OCI-LY7 (cell line): ENCODE measurements around the gene PAQR6. TPM values are rescaled to one million over a fixed set of nuclear protein-coding genes. Genes with fewer than 3 reads are reported as not detected.
A peak's percentile ranks its signal among the peaks of the same experiment; 100 is the strongest.

Source experiments
- BruUV-seq: library from RNA; stranded (reverse); fragments of 400-500 nt; replicated peaks from 2 replicates; lab custom pipeline; 2021; lab: Mats Ljungman, UMichigan
- CTCF ChIA-PET: fragments of 300-600 bp; sonication (Branson Sonifier 250); formaldehyde crosslinking; loops from one replicate; lab custom pipeline; 2022; ENCODE audit warnings: antibody characterized with exemption; ENCODE audit not compliant: unreplicated experiment; lab: Charles Lee
- POLR2A ChIA-PET: fragments of 300-600 bp; sonication (Branson Sonifier 250); formaldehyde crosslinking; loops from one replicate; lab custom pipeline; 2022; ENCODE audit warnings: antibody characterized with exemption; lab: Charles Lee
- DNase-seq: peaks from one replicate; pipeline ENCODE4 v3.0.0-alpha.2; 2015; ENCODE audit warnings: low spot score
- H2AFZ ChIP-seq: fragments of 200-600 bp; sonication (generic), shearing (Covaris generic); 2 replicates; pipeline ENCODE4 v1.6.1; 2014; ENCODE audit warnings: mild to moderate bottlenecking, antibody characterized with exemption, low read length, moderate library complexity
- H3K27ac ChIP-seq: fragments of 200-600 bp; sonication (generic); 2 replicates; pipeline ENCODE4 v1.5.1; 2014; ENCODE audit warnings: mixed run types, low read depth, mild to moderate bottlenecking, moderate library complexity, low read length, inconsistent platforms; ENCODE audit not compliant: poor library complexity, severe bottlenecking
- H3K36me3 ChIP-seq: fragments of 200-600 bp; sonication (generic); 2 replicates; pipeline ENCODE4 v1.6.1; 2014; ENCODE audit warnings: mild to moderate bottlenecking, antibody characterized with exemption, low read length, moderate library complexity, mixed read lengths; ENCODE audit not compliant: insufficient read depth
- H3K4me1 ChIP-seq: fragments of 200-600 bp; sonication (generic); 2 replicates; pipeline ENCODE4 v1.5.1; 2014; ENCODE audit warnings: mild to moderate bottlenecking, low read length; ENCODE audit not compliant: insufficient read depth, poor library complexity, severe bottlenecking
- H3K4me2 ChIP-seq: fragments of 200-600 bp; sonication (generic); 2 replicates; pipeline ENCODE4 v1.6.1; 2014; ENCODE audit warnings: mild to moderate bottlenecking, low read length
- H3K4me3 ChIP-seq: fragments of 200-600 bp; sonication (generic); 2 replicates; pipeline ENCODE4 v1.5.1; 2014; ENCODE audit warnings: mild to moderate bottlenecking, low read depth, low read length; ENCODE audit not compliant: poor library complexity, severe bottlenecking
- H3K79me2 ChIP-seq: fragments of 200-600 bp; sonication (generic); 2 replicates; pipeline ENCODE4 v1.6.1; 2016; ENCODE audit warnings: low read depth, mild to moderate bottlenecking, low read length, moderate library complexity, mixed read lengths; ENCODE audit not compliant: insufficient read depth
- H3K9me2 ChIP-seq: fragments of 200-600 bp; sonication (generic); 2 replicates; pipeline ENCODE4 v1.6.1; 2016; ENCODE audit warnings: mild to moderate bottlenecking, low read length, mixed read lengths; ENCODE audit not compliant: insufficient read depth
- H3K9me3 ChIP-seq: fragments of 200-600 bp; sonication (generic); 2 replicates; pipeline ENCODE4 v1.6.1; 2014; ENCODE audit warnings: mild to moderate bottlenecking, mixed run types, low read length, mixed read lengths
- H4K20me1 ChIP-seq: fragments of 200-600 bp; sonication (generic); 2 replicates; pipeline ENCODE4 v1.6.1; 2014; ENCODE audit warnings: mild to moderate bottlenecking, antibody characterized with exemption, low read length, moderate library complexity, mixed read lengths; ENCODE audit not compliant: insufficient read depth
- CTCF ChIP-seq: fragments of 200-600 bp; sonication (generic); conservative IDR thresholded peaks from 2 replicates; pipeline ENCODE4 v1.5.1; 2014; ENCODE audit warnings: mild to moderate bottlenecking, antibody characterized with exemption, low read length, moderate library complexity, mixed read lengths
- EZH2phosphoT487 ChIP-seq: fragments of 200-600 bp; sonication (generic); IDR thresholded peaks from 2 replicates; pipeline ENCODE4 v1.6.1; 2018; ENCODE audit warnings: low read depth, borderline replicate concordance, mild to moderate bottlenecking, mixed run types, antibody characterized with exemption, low read length, moderate library complexity, mixed read lengths
- intact Hi-C: fragments of 100-400 bp; cut with micrococcal nuclease; formaldehyde crosslinking; loops from one replicate; pipeline ENCODE4 v1.10.0; 2022; ENCODE audit not compliant: unreplicated experiment
- total RNA-seq, 2 experiments: library from RNA; depleted of rRNA in 1 of 2; stranded (reverse); fragments of >200 nt in 1 of 2; shearing (Covaris generic) in 1 of 2; gene quantifications; 2 replicates each; pipeline ENCODE4 v1.2.3, GENCODE V29; 2014 to 2022

The PAQR6 gene
- total RNA-seq, 2 experiments from 2014 or later, result 4.2 to 15.7 TPM

GRCh38 chr1:156285437-156285836 lies 37.6 kb upstream of the PAQR6 start:
- DNase-seq, result no peak
- peaks cover 20% of the 10 kb centered on the region for H3K79me2 ChIP-seq
- intact Hi-C loops, result no loop called here
- H3K4me3 ChIP-seq, result no peak overlapping the region
- no peak overlapping the region for H3K27ac ChIP-seq
- H3K36me3 ChIP-seq, result peaks cover 3% of the 10 kb centered on the region
- peaks cover 20% of the 10 kb centered on the region for H3K4me1 ChIP-seq
- no peaks in the 10 kb centered on the region for H3K9me3 ChIP-seq
- ChIA-PET CTCF (no interaction called here), POLR2A (no interaction called here)
- H2AFZ ChIP-seq, result no peak overlapping the region
- H3K4me2 ChIP-seq, result no peak overlapping the region
- no TSS peak for BruUV-seq
- no peaks in the 10 kb centered on the region for H3K9me2 ChIP-seq
- TF ChIP-seq EZH2phosphoT487, result no peak
- TF ChIP-seq CTCF, result no peak
- H4K20me1 ChIP-seq, result peaks cover 7% of the 10 kb centered on the region; the same call in 1 of the 2 replicates

- H3K79me2 ChIP-seq, result peaks cover 27% of the 10 kb centered on the region
- DNase-seq, result no peak
- no peaks in the 10 kb centered on the region for H3K9me2 ChIP-seq
- no peak overlapping the region for H3K4me3 ChIP-seq
- ChIA-PET POLR2A (interaction anchor here (0.9 kb wide), 1 partner anchor 13 kb away, joined by 4 read pairs; no protein-coding TSS in a partner anchor), CTCF (no interaction called here)
- peaks cover 24% of the 10 kb centered on the region for H3K4me1 ChIP-seq
- intact Hi-C loops, result no loop called here
- no TSS peak for BruUV-seq
- no peak overlapping the region for H3K27ac ChIP-seq
- no peak for TF ChIP-seq EZH2phosphoT487
- no peak for TF ChIP-seq CTCF
- no peak overlapping the region for H3K4me2 ChIP-seq
- H3K36me3 ChIP-seq, result peaks cover 9% of the 10 kb centered on the region
- H2AFZ ChIP-seq, result no peak overlapping the region
- no peaks in the 10 kb centered on the region for H3K9me3 ChIP-seq
- peaks cover 9% of the 10 kb centered on the region; the same call in 1 of the 2 replicates for H4K20me1 ChIP-seq
Measured at GRCh38 chr1:156284757-156285156, 36.9 kb upstream of the PAQR6 start.

GRCh38 chr1:156284112-156284511 lies 36.3 kb upstream of the PAQR6 start, which contains the start of gene TMEM79:
Gene TMEM79 (plus strand): TSS chr1:156284325. CDS start chr1:156285227, 902 bp downstream.
- Histone ChIP-seq H3K4me3 (peak within 1 kb of the TSS; percentile 82), H3K79me2 (peaks cover 33% of the 10 kb centered on the region), H3K36me3 (peaks cover 16% of the 10 kb centered on the region), H3K9me2 (no peaks in the 10 kb centered on the region), H3K9me3 (no peaks in the 10 kb centered on the region), H4K20me1 (peaks cover 16% of the 10 kb centered on the region; the same call in 1 of the 2 replicates), H2AFZ (peak within 1 kb of the TSS; percentile 90), H3K4me1 (peaks cover 26% of the 10 kb centered on the region), H3K4me2 (peak within 1 kb of the TSS; percentile 83), H3K27ac (peak within 1 kb of the TSS; percentile 31)
- no TSS peak for BruUV-seq
- intact Hi-C loops, result no loop called here
- CTCF ChIA-PET, result interaction anchor here (1.3 kb wide), 1 partner anchor 137 kb away, joined by 3 read pairs; no protein-coding TSS in a partner anchor
- TF ChIP-seq CTCF (no peak), EZH2phosphoT487 (no peak)
- no peak for DNase-seq
- POLR2A ChIA-PET, result interaction anchor here (0.9 kb wide), 1 partner anchor 13 kb away, joined by 4 read pairs; no protein-coding TSS in a partner anchor
